ENCODE data around the gene CD84.
A peak's percentile ranks its signal among the peaks of the same experiment; 100 is the strongest.

The CD84 gene

DNA sequence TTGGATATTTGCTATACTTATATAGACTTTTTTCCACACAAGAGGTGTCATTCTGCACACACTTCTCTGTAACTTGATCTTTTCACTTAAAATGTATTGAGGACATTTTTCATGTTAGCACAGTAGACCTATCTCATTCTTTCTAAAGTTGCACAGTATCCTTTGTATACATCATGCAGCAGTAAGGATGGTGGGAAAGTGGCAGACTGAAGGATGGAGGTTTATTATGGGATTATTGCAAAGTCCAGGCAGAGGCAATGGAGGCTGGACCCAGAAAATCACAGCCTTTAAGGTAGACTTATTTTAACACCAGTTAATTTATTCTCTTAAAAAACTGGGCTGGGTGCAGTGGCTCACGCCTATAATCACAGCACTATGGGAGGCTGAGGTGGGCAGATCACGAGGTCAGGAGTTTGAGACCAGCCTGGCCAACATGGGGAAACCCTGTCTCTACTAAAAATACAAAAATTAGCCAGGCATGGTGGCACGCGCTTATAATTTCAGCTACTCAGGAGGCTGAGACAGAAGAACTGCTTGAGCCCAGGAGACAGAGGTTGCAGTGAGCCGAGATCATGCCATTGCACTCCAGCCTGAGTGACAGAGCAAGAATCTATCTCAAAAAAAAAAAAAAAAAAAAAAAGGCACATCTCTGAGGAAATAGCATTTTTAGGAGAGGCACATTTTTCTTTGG is 41.8 kb upstream of the CD84 start:
- no peaks in the 10 kb centered on the region for H3K27me3 ChIP-seq (ENCODE audit: insufficient read depth, poor library complexity, severe bottlenecking)
- no peak overlapping the region for H3K27ac ChIP-seq (replicated peaks)
- no peak for DNase-seq (ENCODE audit: low read depth in 1 of 2, low spot score in 1 of 2)
- TF ChIP-seq, protein P1, sequence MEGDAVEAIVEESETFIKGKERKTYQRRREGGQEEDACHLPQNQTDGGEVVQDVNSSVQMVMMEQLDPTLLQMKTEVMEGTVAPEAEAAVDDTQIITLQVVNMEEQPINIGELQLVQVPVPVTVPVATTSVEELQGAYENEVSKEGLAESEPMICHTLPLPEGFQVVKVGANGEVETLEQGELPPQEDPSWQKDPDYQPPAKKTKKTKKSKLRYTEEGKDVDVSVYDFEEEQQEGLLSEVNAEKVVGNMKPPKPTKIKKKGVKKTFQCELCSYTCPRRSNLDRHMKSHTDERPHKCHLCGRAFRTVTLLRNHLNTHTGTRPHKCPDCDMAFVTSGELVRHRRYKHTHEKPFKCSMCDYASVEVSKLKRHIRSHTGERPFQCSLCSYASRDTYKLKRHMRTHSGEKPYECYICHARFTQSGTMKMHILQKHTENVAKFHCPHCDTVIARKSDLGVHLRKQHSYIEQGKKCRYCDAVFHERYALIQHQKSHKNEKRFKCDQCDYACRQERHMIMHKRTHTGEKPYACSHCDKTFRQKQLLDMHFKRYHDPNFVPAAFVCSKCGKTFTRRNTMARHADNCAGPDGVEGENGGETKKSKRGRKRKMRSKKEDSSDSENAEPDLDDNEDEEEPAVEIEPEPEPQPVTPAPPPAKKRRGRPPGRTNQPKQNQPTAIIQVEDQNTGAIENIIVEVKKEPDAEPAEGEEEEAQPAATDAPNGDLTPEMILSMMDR (IDR thresholded peaks at IDR 0.05; ENCODE audit: insufficient read depth, low read length): no peak
- TF ChIP-seq, protein P2, sequence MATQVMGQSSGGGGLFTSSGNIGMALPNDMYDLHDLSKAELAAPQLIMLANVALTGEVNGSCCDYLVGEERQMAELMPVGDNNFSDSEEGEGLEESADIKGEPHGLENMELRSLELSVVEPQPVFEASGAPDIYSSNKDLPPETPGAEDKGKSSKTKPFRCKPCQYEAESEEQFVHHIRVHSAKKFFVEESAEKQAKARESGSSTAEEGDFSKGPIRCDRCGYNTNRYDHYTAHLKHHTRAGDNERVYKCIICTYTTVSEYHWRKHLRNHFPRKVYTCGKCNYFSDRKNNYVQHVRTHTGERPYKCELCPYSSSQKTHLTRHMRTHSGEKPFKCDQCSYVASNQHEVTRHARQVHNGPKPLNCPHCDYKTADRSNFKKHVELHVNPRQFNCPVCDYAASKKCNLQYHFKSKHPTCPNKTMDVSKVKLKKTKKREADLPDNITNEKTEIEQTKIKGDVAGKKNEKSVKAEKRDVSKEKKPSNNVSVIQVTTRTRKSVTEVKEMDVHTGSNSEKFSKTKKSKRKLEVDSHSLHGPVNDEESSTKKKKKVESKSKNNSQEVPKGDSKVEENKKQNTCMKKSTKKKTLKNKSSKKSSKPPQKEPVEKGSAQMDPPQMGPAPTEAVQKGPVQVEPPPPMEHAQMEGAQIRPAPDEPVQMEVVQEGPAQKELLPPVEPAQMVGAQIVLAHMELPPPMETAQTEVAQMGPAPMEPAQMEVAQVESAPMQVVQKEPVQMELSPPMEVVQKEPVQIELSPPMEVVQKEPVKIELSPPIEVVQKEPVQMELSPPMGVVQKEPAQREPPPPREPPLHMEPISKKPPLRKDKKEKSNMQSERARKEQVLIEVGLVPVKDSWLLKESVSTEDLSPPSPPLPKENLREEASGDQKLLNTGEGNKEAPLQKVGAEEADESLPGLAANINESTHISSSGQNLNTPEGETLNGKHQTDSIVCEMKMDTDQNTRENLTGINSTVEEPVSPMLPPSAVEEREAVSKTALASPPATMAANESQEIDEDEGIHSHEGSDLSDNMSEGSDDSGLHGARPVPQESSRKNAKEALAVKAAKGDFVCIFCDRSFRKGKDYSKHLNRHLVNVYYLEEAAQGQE (IDR thresholded peaks at IDR 0.05; ENCODE audit: insufficient replicate concordance, low read depth): no peak
- no peak for TF ChIP-seq SPI1 (IDR thresholded peaks at IDR 0.05; ENCODE audit: borderline replicate concordance, low read depth)
- TF ChIP-seq GABPA (IDR thresholded peaks at IDR 0.05; ENCODE audit: low read depth): no peak
- no peak for TF ChIP-seq POLR2AphosphoS5 (IDR thresholded peaks at IDR 0.05; ENCODE audit: low read depth)
- H3K4me3 ChIP-seq (replicated peaks; ENCODE audit: insufficient read depth, low read length): no peak overlapping the region

DNA sequence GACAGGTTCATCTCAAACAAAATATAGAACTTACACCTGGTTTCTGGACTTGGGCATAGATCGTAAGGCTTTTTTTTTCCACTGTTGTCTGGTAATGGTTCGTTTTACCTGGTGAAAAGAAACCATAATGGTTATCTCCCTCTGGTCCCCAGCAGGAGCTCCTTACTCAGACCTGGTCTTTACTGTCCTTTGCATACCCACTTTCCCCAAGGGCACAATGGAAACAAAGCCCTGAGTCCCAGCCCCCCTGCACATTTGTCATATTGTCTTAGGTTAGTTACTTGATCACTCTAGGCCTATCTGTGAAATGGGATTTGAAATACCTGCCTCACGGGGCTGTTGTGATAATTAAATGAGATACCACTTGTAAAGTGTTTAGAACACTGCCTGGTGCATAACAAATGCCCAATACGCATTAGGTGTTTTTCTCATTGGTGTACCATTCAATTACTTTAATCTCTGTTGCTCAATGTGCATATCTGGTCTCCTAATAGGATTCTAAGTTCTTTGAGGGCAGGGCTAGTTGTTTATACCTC is 40.5 kb upstream of the CD84 start:
- Histone ChIP-seq H3K27ac (replicated peaks) (no peak overlapping the region), H3K27me3 (ENCODE audit: insufficient read depth, poor library complexity, severe bottlenecking) (no peaks in the 10 kb centered on the region), H3K4me3 (replicated peaks; ENCODE audit: insufficient read depth, low read length) (no peak overlapping the region)
- TF ChIP-seq, protein P1 (IDR thresholded peaks at IDR 0.05; ENCODE audit: insufficient read depth, low read length): no peak
- TF ChIP-seq, protein P2 (IDR thresholded peaks at IDR 0.05; ENCODE audit: insufficient replicate concordance, low read depth): no peak
- TF ChIP-seq SPI1 (IDR thresholded peaks at IDR 0.05; ENCODE audit: borderline replicate concordance, low read depth) (no peak), POLR2AphosphoS5 (IDR thresholded peaks at IDR 0.05; ENCODE audit: low read depth) (no peak), GABPA (IDR thresholded peaks at IDR 0.05; ENCODE audit: low read depth) (no peak)
- DNase-seq (ENCODE audit: low read depth in 1 of 2, low spot score in 1 of 2): no peak

DNA sequence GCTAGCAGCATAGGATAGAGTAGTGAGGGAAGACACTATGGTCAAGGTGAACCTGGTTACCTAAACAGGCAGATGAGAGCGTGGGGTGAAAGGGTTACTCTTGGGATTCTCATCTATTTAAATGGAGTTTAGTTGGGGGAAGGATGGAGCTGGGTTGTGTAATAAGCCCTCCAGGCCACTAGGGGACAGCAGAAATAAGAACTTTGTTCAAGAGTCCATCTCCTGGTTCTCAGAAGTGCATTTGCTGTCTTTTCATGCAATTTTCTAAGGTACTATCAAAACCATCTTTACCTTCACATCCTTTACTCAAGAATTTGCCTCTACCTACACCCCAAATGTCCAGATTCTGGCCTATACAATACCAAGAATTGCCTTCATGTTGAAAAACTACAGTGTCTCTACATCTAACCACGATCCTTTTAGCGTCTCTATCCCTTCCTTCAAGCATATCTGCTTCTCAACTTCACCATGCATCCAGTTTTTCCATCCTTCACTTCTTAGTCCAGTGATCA is 39.5 kb upstream of the CD84 start:
- H3K27me3 ChIP-seq (ENCODE audit: insufficient read depth, poor library complexity, severe bottlenecking): no peaks in the 10 kb centered on the region
- H3K4me3 ChIP-seq (replicated peaks; ENCODE audit: insufficient read depth, low read length): no peak overlapping the region
- no peak for DNase-seq (ENCODE audit: low read depth in 1 of 2, low spot score in 1 of 2)
- TF ChIP-seq GABPA (IDR thresholded peaks at IDR 0.05; ENCODE audit: low read depth): no peak
- TF ChIP-seq, protein P1 (IDR thresholded peaks at IDR 0.05; ENCODE audit: insufficient read depth, low read length): peak; percentile 47
- H3K27ac ChIP-seq (replicated peaks): no peak overlapping the region
